GM18520 (cell line): ENCODE results near the gene TEAD4.

Experiments used
- ATAC-seq: cut with Tn5 transposase; IDR thresholded peaks from one replicate; pipeline ENCODE4 v1.9.1; 2021; ENCODE audit not compliant: unreplicated experiment

Gene TEAD4

GRCh38 chr12:2960390-2960956 lies 1.3 kb downstream of the TEAD4 start:
- ATAC-seq, result no peak

DNA sequence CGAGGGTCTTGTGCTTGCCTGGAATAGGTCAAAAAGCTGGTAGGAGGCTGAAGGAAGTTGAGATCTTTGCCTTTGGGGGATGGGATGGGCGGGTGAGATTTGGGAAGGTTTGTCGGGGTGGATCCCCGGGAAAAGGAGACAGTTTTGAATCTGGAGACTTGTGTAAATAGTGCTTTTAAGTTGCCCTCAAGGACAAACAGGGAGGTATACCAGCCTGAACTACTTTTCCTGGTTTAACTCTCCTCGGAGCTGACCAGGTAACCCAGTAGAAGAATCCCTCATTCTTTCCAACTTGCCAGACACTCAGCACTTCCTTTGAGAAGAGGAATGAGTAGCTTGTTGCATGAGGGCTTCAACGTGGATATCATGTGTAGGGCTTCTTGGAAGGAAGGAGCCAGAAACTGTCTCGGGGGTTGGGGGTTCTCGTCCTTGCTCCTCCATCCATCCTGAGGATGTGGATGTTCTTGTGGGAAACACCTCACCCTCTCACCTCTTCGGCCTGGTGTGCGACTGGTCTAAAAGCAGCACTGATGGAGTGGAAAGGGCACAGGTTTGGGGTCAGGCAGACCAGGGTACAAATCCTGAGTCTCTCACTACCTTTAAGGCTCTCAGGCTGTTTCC lies 1.9 kb downstream of the TEAD4 start:
- ATAC-seq, result no peak

GRCh38 chr12:2961705-2962104 lies 2.5 kb downstream of the TEAD4 start:
- no peak for ATAC-seq

GRCh38 chr12:2963154-2963759 lies 4.1 kb downstream of the TEAD4 start:
- ATAC-seq, result no peak

GRCh38 chr12:2963760-2964292 lies 4.6 kb downstream of the TEAD4 start:
- no peak for ATAC-seq

DNA sequence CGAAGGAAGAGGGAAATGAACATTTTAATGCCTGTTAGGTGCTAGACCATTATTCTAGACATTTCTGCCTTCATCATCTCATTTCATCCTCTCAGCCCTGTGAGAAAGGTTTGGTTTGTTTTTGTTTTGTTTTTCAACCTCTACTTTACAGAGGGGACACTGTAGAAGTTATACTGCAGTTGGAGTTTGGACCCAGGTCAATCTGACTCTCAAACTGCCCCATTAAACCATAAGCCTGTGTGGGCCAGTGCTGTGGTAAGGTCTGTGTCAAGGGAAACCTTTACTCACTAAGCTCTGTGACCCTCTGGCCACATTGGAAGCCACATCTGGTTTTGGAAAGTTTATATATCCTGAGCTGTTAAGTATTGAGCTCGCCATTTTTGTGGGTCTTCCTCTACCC lies 8.5 kb downstream of the TEAD4 start:
- ATAC-seq, result no peak

- no peak for ATAC-seq
Measured at GRCh38 chr12:2970744-2971143, 11.5 kb downstream of the TEAD4 start.

DNA sequence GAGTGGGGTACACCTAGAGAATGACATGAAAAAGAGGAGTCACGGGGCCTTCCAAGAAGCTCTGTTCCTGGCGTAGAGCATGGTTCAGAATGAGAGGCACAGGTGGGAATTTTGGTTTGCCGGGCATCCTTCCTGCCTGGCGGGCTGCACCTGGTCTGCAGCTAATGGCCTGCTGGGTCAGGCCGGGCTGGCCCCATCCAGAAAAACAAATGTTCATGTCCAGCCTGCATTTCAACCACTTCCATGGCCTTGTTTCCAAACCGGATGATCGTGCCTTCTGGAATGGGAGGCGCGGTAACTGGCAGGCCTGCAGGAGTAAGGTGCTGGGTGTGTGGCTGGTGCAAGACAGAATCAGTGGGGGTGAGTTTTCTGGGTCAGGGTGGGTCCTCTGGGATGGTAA lies 14.4 kb downstream of the TEAD4 start:
- no peak for ATAC-seq

DNA sequence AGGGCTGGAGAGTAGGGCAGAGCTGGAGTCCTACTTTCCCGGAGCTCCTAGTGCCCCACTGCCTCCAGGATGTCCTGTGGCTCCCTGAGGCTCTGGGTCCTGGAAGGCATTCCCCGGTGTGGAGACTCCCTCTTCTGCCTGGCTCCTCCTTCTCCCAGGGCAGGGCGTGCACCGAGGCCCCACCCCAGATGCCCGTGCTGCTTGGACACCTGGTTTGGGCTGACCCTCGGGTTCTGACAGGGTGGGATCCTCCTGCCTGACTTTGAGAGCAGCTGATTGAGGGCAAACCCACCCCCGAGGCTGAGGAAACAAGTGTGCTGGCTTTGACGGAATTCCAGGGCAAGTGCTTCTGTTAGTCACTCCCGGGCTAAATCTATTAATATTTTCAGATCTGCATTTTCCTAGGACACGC lies 15.4 kb downstream of the TEAD4 start:
- no peak for ATAC-seq

DNA sequence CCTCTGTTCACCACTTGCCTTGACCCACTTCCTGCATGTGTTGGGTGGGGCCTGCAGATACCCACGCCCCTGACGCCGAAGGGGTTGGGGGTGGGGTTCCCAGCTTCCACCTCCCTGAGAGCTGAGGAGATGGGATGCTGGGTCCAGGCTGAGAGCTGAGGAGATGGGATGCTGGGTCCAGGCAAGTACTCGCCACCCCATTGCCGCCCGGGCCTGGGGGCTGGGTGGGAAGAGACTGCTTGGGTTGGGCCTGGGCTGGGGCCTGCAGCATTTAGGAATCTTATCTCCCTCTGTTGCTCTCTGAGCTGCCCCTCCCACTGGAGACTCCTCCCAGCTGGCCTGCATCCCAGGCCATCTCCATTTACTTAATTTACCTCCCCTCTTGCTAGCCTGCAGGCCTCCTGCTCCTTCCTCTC lies 17.4 kb downstream of the TEAD4 start:
- ATAC-seq, result no peak

GRCh38 chr12:2977776-2978175 lies 18.6 kb downstream of the TEAD4 start:
- ATAC-seq, result no peak

DNA sequence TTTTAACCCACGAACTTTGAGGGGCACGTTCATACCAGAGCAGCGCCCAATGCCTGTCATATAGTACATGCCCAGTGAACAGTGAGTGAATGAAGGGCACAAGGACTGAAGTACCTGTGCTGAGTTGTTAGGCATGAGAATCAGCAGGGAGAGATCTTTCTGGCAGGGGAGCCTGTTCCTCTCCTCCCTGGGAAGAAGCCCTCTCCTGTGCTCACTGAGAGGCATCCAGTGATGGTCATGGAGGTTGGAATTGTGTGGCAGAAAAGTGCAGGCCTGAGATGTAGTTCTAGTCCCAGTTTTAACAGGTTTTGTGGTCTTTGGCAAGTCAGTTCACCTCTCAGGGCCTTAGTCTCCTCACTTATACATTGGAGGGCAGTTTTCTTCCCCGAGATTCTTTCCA lies 20.6 kb downstream of the TEAD4 start:
- ATAC-seq, result no peak

- no peak for ATAC-seq
Measured at GRCh38 chr12:2980630-2981029, 21.4 kb downstream of the TEAD4 start.

DNA sequence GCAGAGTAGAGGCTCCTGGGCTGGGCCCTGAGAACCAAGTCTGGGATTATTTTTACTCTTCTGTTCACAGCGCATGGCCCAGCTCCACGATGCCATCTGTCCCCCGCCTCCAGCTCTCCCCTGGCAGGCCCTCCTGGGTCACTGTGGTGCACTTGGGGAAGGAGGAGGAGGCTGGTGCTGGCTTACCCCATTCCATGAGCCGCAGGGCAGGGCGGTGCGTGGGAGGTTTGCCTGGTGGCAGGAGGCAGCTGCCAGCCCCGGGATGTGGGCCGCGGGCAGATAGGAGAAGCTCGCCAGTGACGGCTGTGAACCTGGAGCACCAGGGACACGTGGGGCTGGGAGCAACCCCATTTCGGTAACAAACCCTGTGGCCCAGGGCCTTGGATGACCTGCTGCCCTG lies 23.2 kb downstream of the TEAD4 start:
- ATAC-seq, result no peak

DNA sequence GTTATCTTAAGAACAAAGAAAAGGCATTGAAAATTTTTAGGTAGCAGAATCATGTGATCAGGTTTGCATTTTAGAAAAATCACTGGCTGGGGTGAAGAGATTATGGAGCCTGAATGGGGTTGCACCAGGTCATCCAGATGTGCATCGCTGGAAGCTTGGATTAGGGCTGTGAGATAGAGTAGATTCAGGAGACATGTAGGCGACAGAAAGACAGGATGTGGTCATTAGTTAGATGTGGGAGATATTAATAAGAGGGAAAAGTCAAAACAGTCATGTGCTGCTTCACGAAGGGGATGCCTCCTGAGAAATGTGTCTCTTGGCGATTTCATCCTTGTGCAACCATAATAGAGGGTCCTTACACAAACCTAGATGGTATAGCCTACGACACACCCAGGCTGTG lies 25.1 kb downstream of the TEAD4 start:
- ATAC-seq, result no peak

DNA sequence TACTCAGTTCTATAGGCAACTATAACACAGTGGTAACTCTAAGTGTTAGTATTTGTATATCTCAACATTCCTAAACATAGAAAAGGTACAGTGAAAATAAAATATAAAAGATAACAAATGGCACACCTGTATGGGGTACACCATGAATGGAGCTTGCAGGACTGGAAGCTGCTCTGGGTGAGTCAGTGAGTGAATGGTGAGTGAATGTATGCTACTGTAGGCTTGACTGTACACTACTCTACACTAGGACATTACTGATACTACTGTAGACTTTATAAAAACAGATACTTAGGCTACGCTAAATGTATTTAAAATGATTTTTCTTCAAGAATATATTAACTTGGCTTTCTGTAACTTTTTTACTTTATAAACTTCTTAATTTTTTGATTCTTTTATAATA lies 25.5 kb downstream of the TEAD4 start:
- no peak for ATAC-seq

GRCh38 chr12:2986876-2987275 lies 27.7 kb downstream of the TEAD4 start:
- no peak for ATAC-seq

DNA sequence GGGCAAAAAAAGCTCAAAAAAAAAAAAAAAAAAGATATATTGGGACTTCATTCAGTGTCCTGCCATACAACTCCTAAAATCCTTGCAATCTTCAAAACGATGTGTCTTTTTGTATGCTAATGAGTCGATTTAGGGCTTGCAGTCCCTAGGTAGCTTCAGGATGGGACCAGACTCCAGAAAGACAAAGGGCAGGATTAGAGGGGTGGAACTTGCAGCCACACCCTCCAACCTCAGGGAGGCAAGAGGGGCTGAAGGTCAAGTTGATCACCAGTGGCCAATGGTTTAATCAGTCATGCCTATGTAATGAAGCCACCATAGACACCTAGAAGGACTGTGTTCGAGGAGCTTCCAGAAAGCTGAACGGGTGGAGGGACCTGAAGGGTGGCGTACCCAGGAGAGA lies 29.3 kb downstream of the TEAD4 start:
- ATAC-seq, result no peak

- no peak for ATAC-seq
Measured at GRCh38 chr12:2992724-2993123, 33.5 kb downstream of the TEAD4 start.

DNA sequence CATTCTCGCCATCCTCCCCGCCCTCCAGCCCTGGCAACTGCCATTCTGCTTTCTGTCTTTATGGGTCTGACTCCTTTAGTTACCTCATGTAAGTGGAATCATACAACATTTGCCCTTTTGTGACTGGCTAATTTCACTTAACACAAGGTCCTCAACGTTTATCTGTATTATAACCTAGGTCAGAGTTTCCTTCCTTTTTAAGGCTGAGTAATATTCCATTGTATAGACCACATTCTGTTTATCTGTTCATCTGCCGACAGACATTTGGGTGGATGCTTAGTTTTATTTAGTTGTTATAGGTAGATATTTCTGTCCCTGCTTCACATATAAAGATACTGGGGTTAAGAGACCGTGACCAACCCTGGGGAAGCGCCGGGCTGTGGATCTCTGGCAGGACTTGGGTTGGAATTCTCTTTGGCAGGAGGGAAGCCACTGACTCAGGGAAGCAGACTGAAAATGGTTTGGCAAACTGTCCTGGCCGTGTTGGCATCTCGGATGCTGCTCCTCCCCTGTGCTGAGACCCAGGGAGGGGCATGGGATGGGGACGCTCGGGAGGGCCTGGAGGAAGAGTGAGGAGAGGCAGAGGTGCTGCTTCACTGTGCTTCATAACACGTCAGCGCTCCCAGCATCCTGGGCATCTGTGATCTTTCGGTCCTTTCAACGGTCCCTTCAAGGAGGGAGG lies 38.9 kb downstream of the TEAD4 start:
- no peak for ATAC-seq

- no peak for ATAC-seq
Measured at GRCh38 chr12:2998789-2999264, 39.6 kb downstream of the TEAD4 start.
